GM19099 (cell line): ENCODE results near the gene ZIC5.

Source experiments
- POLR2A ChIP-seq: IDR thresholded peaks from 3 replicates; pipeline ENCODE4 v1.6.1; 2011; ENCODE audit warnings: low read depth; ENCODE audit not compliant: insufficient read length; ENCODE audit errors: extremely low read depth

Gene ZIC5

GRCh38 chr13:99971576-99972189, at the start of gene ZIC5:
TSS of gene ZIC5 (minus strand) at chr13:99971767. CDS start at chr13:99971603, 164 bp downstream.
- no peak for TF ChIP-seq POLR2A

DNA sequence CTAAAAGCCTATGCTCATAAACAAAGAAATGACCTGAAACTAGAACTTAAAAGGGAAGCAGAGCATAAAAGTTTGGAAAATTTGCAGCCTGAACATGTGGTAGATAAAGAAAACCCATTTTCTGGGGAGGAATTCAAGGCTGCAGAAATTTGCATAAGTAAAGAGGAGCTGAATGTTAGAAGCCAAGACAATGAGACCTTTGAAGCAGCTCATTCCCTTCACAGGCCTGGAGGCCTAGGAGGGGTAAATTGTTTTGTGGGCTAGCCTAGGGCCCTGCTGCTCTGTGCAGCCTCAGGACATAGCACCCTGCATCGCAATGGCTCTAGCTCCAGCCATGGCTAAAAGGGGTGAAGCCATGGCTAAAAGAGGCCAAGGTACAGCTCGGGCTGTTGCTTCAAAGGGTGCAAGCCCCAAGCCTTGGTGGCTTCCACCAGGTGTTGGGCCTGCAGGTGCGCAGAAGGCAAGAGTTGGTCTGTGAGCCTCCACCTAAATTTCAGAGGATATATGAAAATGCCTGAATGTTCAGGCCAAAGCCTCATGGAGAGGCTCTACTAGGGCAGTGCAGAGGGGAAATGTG, 48.3 kb upstream of the ZIC5 start:
- TF ChIP-seq POLR2A, result no peak

GRCh38 chr13:100014621-100015020, 43.1 kb upstream of the ZIC5 start:
- TF ChIP-seq POLR2A, result no peak

DNA sequence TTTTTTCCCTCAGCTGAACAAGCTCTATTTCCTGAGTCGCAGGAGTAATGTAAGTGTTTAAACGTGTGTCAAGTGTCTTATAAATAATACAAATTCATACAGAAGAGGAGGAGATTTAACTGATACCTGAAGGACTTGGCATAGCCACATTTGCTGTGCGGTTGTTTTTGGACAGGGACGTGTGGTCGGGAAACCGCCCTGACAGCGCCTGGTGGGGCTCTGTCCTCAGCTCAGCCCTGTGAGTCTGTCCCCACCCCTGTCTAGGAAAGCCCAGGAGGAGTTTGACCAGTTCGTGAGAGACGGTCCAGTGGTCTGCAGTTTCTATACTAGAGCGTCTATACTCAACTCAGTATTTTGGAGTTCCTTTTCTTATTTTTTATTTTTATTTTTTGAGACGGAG, 26.7 kb upstream of the ZIC5 start:
- no peak for TF ChIP-seq POLR2A

GRCh38 chr13:99997702-99998214, 26.2 kb upstream of the ZIC5 start:
- no peak for TF ChIP-seq POLR2A

- no peak for TF ChIP-seq POLR2A
Observed at GRCh38 chr13:99996381-99996973, 24.9 kb upstream of the ZIC5 start.

DNA sequence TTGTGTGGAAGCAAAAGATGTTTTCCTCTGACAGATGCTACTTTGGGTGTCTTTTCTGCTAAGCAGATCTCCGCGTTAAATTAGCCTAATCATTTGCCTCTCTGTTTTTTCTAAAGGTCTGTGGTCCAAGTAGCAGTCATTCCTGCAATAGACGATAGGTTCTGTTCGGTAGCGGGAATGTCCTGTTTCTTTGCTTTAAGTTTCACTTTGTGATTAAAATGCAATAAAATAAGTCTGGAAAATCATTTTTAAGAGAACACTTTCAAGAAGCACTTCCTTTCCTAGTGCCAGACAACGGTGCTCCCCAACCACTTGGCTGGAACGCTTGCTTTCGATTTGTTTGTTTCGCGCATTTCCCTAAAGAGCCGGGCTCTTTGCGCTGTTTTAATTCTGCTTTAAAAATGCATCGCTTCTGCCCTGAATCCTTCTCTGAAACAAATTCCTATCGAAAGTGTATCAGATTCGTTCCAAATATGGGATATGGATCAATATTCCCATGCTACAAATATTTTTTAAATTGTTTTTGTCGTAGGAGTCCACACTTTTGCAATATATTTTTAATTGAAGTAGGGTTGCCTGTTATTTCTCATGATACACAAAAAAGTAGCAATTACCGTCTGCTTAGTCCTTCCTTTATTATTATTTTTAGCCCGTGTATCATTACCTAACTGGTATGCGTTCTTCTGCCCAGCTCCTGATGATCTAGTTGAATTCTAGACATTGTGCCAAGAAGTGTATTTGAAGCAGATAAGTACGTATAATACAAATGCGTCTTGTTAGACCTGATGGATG, 24.2 kb upstream of the ZIC5 start:
- TF ChIP-seq POLR2A, result no peak

DNA sequence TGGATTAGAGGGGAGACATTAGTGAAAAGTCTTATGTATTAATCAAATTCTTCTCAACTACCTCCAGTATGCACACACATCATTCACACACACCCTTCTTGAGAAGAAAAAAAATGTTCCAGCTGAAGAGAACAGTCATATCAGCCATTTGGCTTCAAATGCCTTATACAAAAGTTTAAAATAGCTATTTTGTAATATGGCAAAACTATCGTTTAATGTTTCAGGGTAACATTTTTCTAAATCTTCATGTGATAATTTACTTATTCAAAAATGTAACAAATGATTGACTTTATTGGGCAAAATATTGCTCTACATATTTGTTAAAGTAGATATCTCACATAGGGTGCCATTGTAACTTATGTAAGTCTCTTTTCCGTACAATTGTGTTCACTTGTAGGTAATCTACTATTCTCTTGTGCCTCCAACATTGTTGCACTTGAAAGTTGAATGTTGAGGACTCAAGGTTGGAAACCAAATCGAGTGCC, 23.6 kb upstream of the ZIC5 start:
- TF ChIP-seq POLR2A, result no peak

- TF ChIP-seq POLR2A, result no peak
Observed at GRCh38 chr13:99994638-99995020, 23.1 kb upstream of the ZIC5 start.

DNA sequence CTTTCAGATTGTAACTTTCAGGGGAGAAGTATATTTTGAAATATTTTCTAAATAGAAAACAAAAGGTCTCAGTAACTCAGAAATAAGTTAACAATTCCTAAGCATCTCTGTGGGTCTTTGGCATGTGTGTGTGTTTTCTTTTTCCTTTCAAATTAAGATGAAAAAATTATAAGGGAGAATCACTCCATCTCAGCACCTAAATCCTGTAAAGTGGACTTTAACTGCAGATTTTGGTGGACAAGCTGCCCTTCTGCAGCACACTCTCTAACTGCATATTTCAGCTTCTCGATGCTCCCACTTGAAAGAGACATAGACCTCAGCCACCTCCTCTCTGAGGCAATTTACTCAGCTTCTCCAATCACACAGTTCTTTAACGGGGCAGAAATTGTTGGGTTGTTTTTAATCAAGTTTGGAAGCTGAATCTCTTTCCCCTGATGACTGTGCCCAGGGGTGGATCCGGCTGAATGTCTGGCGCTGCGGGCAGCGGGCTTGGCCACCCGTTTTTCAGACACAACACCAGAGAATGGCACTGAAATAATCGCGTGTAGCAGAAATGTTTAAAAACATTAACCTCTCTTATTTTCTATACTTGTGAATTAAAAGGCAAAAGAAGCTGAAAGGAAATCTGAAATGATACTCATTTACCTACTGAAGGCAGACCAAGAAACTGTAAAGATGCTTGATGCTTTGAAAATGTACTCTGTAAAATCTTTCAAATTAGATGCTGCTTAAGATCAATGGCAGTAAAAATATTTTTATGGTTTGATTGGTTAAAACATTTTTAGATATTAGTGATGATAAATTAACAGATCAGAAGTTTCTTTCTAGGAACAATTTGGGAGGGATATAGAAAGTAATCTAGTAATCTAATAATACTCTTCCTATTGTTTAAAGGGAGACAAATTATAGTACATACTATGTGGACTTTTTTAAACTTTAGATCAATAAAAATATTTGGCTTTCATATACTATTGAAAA, 22.4 kb upstream of the ZIC5 start:
- no peak for TF ChIP-seq POLR2A

- TF ChIP-seq POLR2A, result no peak
Observed at GRCh38 chr13:99992949-99993351, 21.4 kb upstream of the ZIC5 start.

DNA sequence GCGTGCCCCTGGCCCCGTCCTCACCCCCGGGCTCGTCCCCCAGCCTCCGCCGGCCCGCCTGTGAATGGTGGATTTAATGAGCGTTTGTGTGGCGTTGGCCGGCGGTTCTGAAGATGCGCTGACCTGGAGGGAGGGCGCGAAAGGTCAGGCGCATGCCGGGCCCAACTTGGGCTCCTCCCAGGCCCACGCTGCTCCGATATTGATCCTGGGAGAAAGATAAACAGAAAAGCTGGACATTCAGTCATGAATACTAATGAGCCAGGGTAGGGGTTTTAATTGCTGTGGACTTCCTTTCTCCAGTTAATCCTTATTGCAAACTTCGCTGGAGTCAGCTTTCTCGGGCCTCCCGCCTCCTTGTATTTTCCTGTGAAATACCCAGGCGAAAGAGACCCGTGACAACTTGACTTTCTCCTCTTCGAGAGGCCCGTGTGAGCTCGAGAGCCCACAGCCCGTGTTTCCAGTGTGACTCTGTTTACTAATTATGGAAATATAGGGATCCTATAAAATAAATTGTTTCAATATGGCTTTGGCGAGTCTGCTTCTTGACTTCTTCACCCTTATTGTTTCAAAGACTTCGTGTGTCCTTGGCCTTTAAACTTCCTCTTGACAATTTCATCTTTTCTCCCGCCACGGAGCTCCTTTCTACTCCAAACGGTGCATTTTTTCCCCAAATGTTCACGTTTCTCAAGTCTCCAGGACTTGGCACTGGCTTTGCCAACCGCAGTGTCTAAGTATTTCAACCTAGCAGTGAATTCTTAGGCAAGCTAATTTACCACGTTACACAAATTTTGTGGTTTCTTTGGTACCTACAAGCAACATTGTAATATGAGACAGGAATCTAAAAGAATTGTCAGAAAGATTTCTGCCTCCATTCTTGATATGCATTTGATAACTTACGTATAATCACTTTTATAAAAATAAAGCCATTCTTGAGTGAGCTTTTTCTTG, 20.5 kb upstream of the ZIC5 start:
- TF ChIP-seq POLR2A, result no peak
